Panc1 (cell line): ENCODE measurements around the gene KCNG2. TPM values are rescaled to one million over a fixed set of nuclear protein-coding genes. Genes with fewer than 3 reads are reported as not detected.
A peak's percentile ranks its signal among the peaks of the same experiment; 100 is the strongest.
"Not testable (repeated sequence)": the region's sequence is repeated elsewhere in the genome, so short reads cannot be mapped to it uniquely, and the experiment has no call there.

ENCODE experiments used
- ATAC-seq: fragments of 200-7000 bp; cut with Tn5 transposase; 2 replicates; pipeline ENCODE4 v1.9.1; 2020; ENCODE audit warnings: mild to moderate bottlenecking, moderate library complexity
- BruUV-seq: library from RNA; stranded (reverse); fragments of 400-500 nt; replicated peaks from 2 replicates; lab custom pipeline; 2021; lab: Mats Ljungman, UMichigan
- CTCF ChIA-PET: fragments of 300-600 bp; sonication (Branson Sonifier 250); formaldehyde crosslinking; loops from one replicate; lab custom pipeline; 2022; ENCODE audit warnings: antibody characterized with exemption; lab: Charles Lee
- POLR2A ChIA-PET: fragments of 300-600 bp; sonication (Branson Sonifier 250); formaldehyde crosslinking; loops from one replicate; lab custom pipeline; 2022; ENCODE audit warnings: antibody characterized with exemption; lab: Charles Lee
- DNase-seq: peaks from one replicate; pipeline ENCODE4 v3.0.0-alpha.2; 2010; ENCODE audit warnings: low read depth, low spot score
- H3K27ac ChIP-seq: 2 replicates; pipeline ENCODE4 v1.5.1; 2011; ENCODE audit warnings: mild to moderate bottlenecking, low read length, inconsistent platforms
- H3K27me3 ChIP-seq: fragments of 200-500 bp; sonication (Bioruptor generic); 2 replicates; pipeline ENCODE4 v1.6.0; 2014; ENCODE audit warnings: low read length, inconsistent platforms; ENCODE audit not compliant: control insufficient read depth, insufficient read depth
- H3K36me3 ChIP-seq: fragments of 200-500 bp; sonication (Bioruptor generic); 2 replicates; pipeline ENCODE4 v1.5.1; 2014; ENCODE audit warnings: inconsistent platforms, mild to moderate bottlenecking, low read length, moderate library complexity; ENCODE audit not compliant: control insufficient read depth, insufficient read depth
- H3K4me1 ChIP-seq: 2 replicates; pipeline ENCODE4 v1.5.1; 2011; ENCODE audit warnings: inconsistent platforms, mild to moderate bottlenecking, low read length, moderate library complexity; ENCODE audit not compliant: control insufficient read depth, insufficient read depth
- H3K4me3 ChIP-seq, 2 experiments: 2 replicates each; pipeline ENCODE4 v1.5.1; 2011 to 2012; ENCODE audit warnings: low read depth in 2 of 2, low read length in 2 of 2, mild to moderate bottlenecking in 2 of 2, inconsistent platforms in 1 of 2, moderate library complexity in 1 of 2
- H3K9me3 ChIP-seq: fragments of 200-500 bp; sonication (Bioruptor generic); 2 replicates; pipeline ENCODE4 v1.5.1; 2014; ENCODE audit warnings: low read depth, mild to moderate bottlenecking, inconsistent platforms, low read length, moderate library complexity; ENCODE audit not compliant: control insufficient read depth, insufficient read depth
- CTCF ChIP-seq: fragments of 450-650 bp; IDR thresholded peaks from 2 replicates; pipeline ENCODE4 v1.5.1; 2017; ENCODE audit warnings: mild to moderate bottlenecking
- POLR2AphosphoS5 ChIP-seq: IDR thresholded peaks from 2 replicates; pipeline ENCODE4 v1.6.1; 2012; ENCODE audit warnings: mild to moderate bottlenecking, low read depth, low read length, moderate library complexity
- REST ChIP-seq, 2 experiments: IDR thresholded peaks; 2 replicates each; pipeline ENCODE4 v1.6.1; 2011 to 2012; ENCODE audit warnings: low read depth in 2 of 2, control low read depth in 1 of 2, low read length in 1 of 2, mild to moderate bottlenecking in 1 of 2, moderate library complexity in 1 of 2; ENCODE audit not compliant: insufficient read depth in 1 of 2
- SIN3A ChIP-seq: IDR thresholded peaks from 2 replicates; pipeline ENCODE4 v1.6.1; 2012; ENCODE audit warnings: low read depth, mild to moderate bottlenecking, low read length, moderate library complexity, borderline replicate concordance; ENCODE audit not compliant: insufficient read depth
- TCF7L2 ChIP-seq: IDR thresholded peaks from 2 replicates; pipeline ENCODE4 v1.6.1; 2011; ENCODE audit warnings: mild to moderate bottlenecking, low read depth, low read length, inconsistent platforms
- in situ Hi-C: cut with HindIII; loops from 2 replicates; pipeline ENCODE4 v1.10.0; 2016; ENCODE audit warnings: low sequenced_read_pairs, low pct_unique_long_range_greater_than_20kb
- intact Hi-C: fragments of 100-400 bp; cut with micrococcal nuclease; formaldehyde crosslinking; loops from one replicate; pipeline ENCODE4 v1.10.0; 2022; ENCODE audit not compliant: unreplicated experiment
- total RNA-seq: library from RNA; stranded (reverse); gene quantifications from one replicate; pipeline ENCODE4 v1.2.1, GENCODE V29; 2021; ENCODE audit not compliant: unreplicated experiment

Gene KCNG2
- total RNA-seq, 1 experiment from 2014 or later = not detected

- POLR2A ChIA-PET = no interaction called here
- Histone ChIP-seq H3K27me3 (peaks cover 2% of the 10 kb centered on the region; the same call in 1 of the 2 replicates), H3K4me3 (no peak overlapping the region), H3K27ac (no peak overlapping the region), H3K36me3 (no peaks in the 10 kb centered on the region), H3K9me3 (no peaks in the 10 kb centered on the region), H3K4me1 (0 out of 2 replicates have a peak, but pooled peaks cover 4% of the 10 kb centered on the region)
- in situ Hi-C loops = no loop called here
- CTCF ChIA-PET = no interaction called here
- ATAC-seq = peak; percentile 57
- intact Hi-C loops = no loop called here
- no peak for DNase-seq
- TF ChIP-seq SIN3A = no peak
- no TSS peak for BruUV-seq
These were observed 79.7 kb downstream of the KCNG2 start for GRCh38 chr18:79877163-79878091.

GRCh38 chr18:79878246-79878645, 80.5 kb downstream of the KCNG2 start:
- H3K36me3 ChIP-seq, H3K4me3 ChIP-seq, in situ Hi-C loops, ATAC-seq, CTCF ChIA-PET, POLR2A ChIA-PET, BruUV-seq, H3K27ac ChIP-seq, H3K9me3 ChIP-seq, H3K27me3 ChIP-seq, intact Hi-C loops, H3K4me1 ChIP-seq, DNase-seq: not testable (repeated sequence)

GRCh38 chr18:79878741-79879378, 81.1 kb downstream of the KCNG2 start:
- no peak for ATAC-seq
- CTCF ChIA-PET = no interaction called here
- intact Hi-C loops (no loop called here), in situ Hi-C loops (no loop called here)
- DNase-seq = no peak
- Histone ChIP-seq H3K36me3 (no peaks in the 10 kb centered on the region), H3K4me3 (no peak overlapping the region), H3K27me3 (peaks cover 2% of the 10 kb centered on the region; the same call in 1 of the 2 replicates), H3K27ac (no peak overlapping the region), H3K9me3 (no peaks in the 10 kb centered on the region), H3K4me1 (0 out of 2 replicates have a peak, but pooled peaks cover 4% of the 10 kb centered on the region)
- TF ChIP-seq SIN3A = no peak
- TF ChIP-seq POLR2AphosphoS5 = no peak
- no peak for TF ChIP-seq REST (IDR thresholded peaks at IDR 0.05; ENCODE audit: insufficient read depth in 1 of 2, low read depth in 2 of 2, low read length in 1 of 2)
- no peak for TF ChIP-seq TCF7L2
- no peak for TF ChIP-seq CTCF
- POLR2A ChIA-PET = no interaction called here
- BruUV-seq = no TSS peak
